Measurements from ENCODE around the gene C5AR2.
A peak's percentile ranks its signal among the peaks of the same experiment; 100 is the strongest.

The C5AR2 gene

DNA sequence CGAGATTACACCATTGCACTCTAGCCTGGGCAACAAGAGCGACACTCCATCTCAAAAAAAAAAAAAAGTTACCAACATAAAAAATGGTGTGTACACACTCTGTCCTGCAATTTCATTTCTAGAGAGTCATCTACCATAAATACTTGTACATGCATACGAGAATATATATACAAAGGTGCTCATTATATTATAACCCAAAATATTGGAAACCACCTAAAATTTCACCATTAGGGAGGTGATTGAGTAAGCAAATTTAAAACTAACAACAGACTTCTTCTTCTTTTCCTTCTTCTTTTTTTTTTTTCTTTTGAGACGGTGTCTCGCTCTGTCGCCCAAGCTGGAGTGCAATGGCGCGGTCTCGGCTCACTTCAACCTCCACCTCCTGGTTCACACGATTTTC, 29.7 kb upstream of the C5AR2 start:
- no peaks in the 10 kb centered on the region for H3K79me2 ChIP-seq
- no peak overlapping the region for H2AFZ ChIP-seq
- no peak overlapping the region for H3K4me3 ChIP-seq (ENCODE audit: low read depth, low read length)
- TF ChIP-seq, protein P1, sequence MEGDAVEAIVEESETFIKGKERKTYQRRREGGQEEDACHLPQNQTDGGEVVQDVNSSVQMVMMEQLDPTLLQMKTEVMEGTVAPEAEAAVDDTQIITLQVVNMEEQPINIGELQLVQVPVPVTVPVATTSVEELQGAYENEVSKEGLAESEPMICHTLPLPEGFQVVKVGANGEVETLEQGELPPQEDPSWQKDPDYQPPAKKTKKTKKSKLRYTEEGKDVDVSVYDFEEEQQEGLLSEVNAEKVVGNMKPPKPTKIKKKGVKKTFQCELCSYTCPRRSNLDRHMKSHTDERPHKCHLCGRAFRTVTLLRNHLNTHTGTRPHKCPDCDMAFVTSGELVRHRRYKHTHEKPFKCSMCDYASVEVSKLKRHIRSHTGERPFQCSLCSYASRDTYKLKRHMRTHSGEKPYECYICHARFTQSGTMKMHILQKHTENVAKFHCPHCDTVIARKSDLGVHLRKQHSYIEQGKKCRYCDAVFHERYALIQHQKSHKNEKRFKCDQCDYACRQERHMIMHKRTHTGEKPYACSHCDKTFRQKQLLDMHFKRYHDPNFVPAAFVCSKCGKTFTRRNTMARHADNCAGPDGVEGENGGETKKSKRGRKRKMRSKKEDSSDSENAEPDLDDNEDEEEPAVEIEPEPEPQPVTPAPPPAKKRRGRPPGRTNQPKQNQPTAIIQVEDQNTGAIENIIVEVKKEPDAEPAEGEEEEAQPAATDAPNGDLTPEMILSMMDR (IDR thresholded peaks at IDR 0.05), result no peak
- H3K9ac ChIP-seq, result no peak overlapping the region
- H3K9me3 ChIP-seq (ENCODE audit: control insufficient read depth, low read length), result no peaks in the 10 kb centered on the region
- peaks cover 4% of the 10 kb centered on the region for H3K4me1 ChIP-seq
- H3K36me3 ChIP-seq (ENCODE audit: control insufficient read depth, insufficient read depth, low read length), result no peaks in the 10 kb centered on the region
- H3K27ac ChIP-seq, result no peak overlapping the region
- no peak overlapping the region for H3K4me2 ChIP-seq (ENCODE audit: low read length)
- H3K27me3 ChIP-seq (ENCODE audit: control insufficient read depth, insufficient read depth, low read length), result no peaks in the 10 kb centered on the region

DNA sequence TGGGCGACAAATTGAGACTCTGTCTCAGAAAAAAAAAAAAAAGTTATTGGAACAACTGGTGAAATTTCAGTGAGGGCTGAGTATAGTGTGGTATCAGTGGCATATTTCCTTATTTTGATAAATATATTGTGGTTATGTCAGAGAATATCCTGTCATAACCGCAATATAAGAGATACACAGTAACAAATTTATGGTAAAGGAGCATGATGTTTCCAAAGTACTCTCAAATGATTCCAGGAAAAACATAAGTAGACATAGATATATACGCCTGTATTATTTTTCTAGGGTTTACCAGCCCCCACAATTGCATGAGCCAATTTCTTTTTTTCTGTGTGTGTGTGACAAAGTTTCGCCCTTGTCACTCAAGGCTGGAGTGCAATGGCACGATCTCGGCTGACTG, 28.0 kb upstream of the C5AR2 start:
- no peaks in the 10 kb centered on the region for H3K9me3 ChIP-seq (ENCODE audit: control insufficient read depth, low read length)
- peaks cover 4% of the 10 kb centered on the region for H3K4me1 ChIP-seq
- H3K9ac ChIP-seq, result no peak overlapping the region
- no peak overlapping the region for H3K4me3 ChIP-seq (ENCODE audit: low read depth, low read length)
- no peaks in the 10 kb centered on the region for H3K36me3 ChIP-seq (ENCODE audit: control insufficient read depth, insufficient read depth, low read length)
- TF ChIP-seq, protein P1 (IDR thresholded peaks at IDR 0.05), result no peak
- H3K27ac ChIP-seq, result no peak overlapping the region
- H3K4me2 ChIP-seq (ENCODE audit: low read length), result no peak overlapping the region
- no peaks in the 10 kb centered on the region for H3K27me3 ChIP-seq (ENCODE audit: control insufficient read depth, insufficient read depth, low read length)
- no peak overlapping the region for H2AFZ ChIP-seq
- H3K79me2 ChIP-seq, result no peaks in the 10 kb centered on the region

DNA sequence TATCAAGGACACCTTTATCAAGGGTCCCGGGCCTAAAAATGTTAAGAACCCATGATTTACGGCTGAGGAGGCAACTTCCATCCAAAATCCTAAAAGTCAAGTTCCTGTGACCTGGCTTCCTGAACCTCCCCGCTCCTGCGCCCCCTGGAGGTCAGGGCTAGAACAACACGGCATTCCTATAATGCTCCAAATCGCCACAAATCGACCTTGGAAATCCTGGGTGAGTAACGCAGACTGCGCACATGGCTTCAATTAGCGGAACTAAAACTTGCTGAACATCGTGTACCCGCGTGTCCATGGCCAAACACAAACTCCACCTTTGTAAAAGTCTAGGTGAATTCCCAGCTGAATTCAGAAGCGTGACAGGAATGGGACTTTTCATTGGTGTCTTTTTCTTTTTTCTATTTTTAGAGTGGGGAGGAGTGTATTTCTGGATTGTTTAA, 26.6 kb upstream of the C5AR2 start:
- Histone ChIP-seq H3K36me3 (ENCODE audit: control insufficient read depth, insufficient read depth, low read length) (no peaks in the 10 kb centered on the region), H3K79me2 (no peaks in the 10 kb centered on the region), H3K4me2 (ENCODE audit: low read length) (peak overlapping the region; percentile 66), H3K9ac (no peak overlapping the region), H3K4me1 (peaks cover 4% of the 10 kb centered on the region), H3K27ac (no peak overlapping the region), H3K9me3 (ENCODE audit: control insufficient read depth, low read length) (no peaks in the 10 kb centered on the region), H2AFZ (peak overlapping the region; percentile 63), H3K27me3 (ENCODE audit: control insufficient read depth, insufficient read depth, low read length) (no peaks in the 10 kb centered on the region), H3K4me3 (ENCODE audit: low read depth, low read length) (peak overlapping the region; percentile 20)
- TF ChIP-seq, protein P1 (IDR thresholded peaks at IDR 0.05), result peak; percentile 95

DNA sequence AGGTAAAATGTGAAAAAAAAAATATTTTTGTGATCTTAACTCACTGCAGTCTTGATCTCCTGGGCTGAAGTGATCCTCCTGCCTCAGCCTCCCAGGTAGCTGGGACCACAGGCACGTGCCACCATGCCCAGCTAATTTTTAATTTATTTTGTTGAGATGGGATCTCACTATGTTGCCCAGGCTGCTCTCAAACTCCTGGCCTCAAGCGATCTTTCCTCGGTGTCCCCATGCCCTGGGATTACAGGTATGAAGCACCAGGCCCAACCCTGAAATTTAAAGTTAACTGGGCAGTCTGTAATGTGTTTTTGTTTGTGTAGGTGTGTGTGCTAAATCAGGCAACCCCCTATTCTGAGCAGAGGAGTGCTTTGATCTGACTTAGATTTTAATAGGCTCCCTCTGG, 25.7 kb upstream of the C5AR2 start:
- H3K4me1 ChIP-seq, result peaks cover 4% of the 10 kb centered on the region
- H3K9me3 ChIP-seq (ENCODE audit: control insufficient read depth, low read length), result no peaks in the 10 kb centered on the region
- no peak overlapping the region for H2AFZ ChIP-seq
- no peak overlapping the region for H3K27ac ChIP-seq
- no peak overlapping the region for H3K9ac ChIP-seq
- H3K4me3 ChIP-seq (ENCODE audit: low read depth, low read length), result no peak overlapping the region
- H3K79me2 ChIP-seq, result no peaks in the 10 kb centered on the region
- TF ChIP-seq, protein P1 (IDR thresholded peaks at IDR 0.05), result no peak
- no peak overlapping the region for H3K4me2 ChIP-seq (ENCODE audit: low read length)
- H3K36me3 ChIP-seq (ENCODE audit: control insufficient read depth, insufficient read depth, low read length), result no peaks in the 10 kb centered on the region
- H3K27me3 ChIP-seq (ENCODE audit: control insufficient read depth, insufficient read depth, low read length), result no peaks in the 10 kb centered on the region

DNA sequence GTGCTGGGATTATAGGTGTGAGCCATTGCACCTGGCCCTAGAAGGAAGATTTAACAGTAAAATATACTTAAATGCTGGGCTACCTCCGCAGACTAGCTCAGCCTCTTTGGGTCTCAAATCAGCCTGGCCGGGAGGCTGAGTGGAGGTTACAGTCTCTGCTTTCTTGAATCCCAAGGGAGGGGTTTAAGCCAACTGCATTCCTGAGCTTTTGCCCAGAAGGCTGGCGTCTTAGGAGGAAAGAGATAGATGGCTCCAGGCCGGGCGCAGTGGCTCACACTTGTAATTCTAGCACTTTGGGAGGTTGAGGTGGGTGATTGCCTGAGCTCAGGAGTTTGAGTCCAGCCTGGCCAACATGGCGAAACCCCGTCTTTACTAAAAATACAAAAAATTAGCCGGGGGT, 22.9 kb upstream of the C5AR2 start:
- H3K9me3 ChIP-seq (ENCODE audit: control insufficient read depth, low read length), result no peaks in the 10 kb centered on the region
- no peak overlapping the region for H2AFZ ChIP-seq

More for the DNA sequence above, 22.9 kb upstream of the C5AR2 start:
- H3K27ac ChIP-seq, result no peak overlapping the region
- H3K4me3 ChIP-seq (ENCODE audit: low read depth, low read length), result no peak overlapping the region
- H3K36me3 ChIP-seq (ENCODE audit: control insufficient read depth, insufficient read depth, low read length), result no peaks in the 10 kb centered on the region
- H3K9ac ChIP-seq, result no peak overlapping the region
- H3K79me2 ChIP-seq, result no peaks in the 10 kb centered on the region
- no peak overlapping the region for H3K4me2 ChIP-seq (ENCODE audit: low read length)
- H3K4me1 ChIP-seq, result peaks cover 4% of the 10 kb centered on the region
- TF ChIP-seq, protein P1 (IDR thresholded peaks at IDR 0.05), result no peak
- no peaks in the 10 kb centered on the region for H3K27me3 ChIP-seq (ENCODE audit: control insufficient read depth, insufficient read depth, low read length)

Measured in parathyroid adenoma (tissue), 2 donors.